Vagina (tissue), 2 donors: ENCODE measurements around the gene CD69. TPM values are rescaled to one million over a fixed set of nuclear protein-coding genes. Genes with fewer than 3 reads are reported as not detected.

Experiments
- DNase-seq, 2 donors: peaks; one replicate each; pipeline ENCODE4 v3.0.0-alpha.2; 2017; ENCODE audit errors: extremely low spot score in 2 of 2
- H3K27ac ChIP-seq: fragments of 200-600 bp; sonication (generic); one replicate; pipeline ENCODE4 v1.5.1; 2019
- H3K27me3 ChIP-seq: fragments of 200-600 bp; sonication (generic); one replicate; pipeline ENCODE4 v1.5.1; 2019
- H3K36me3 ChIP-seq, 2 donors: fragments of 200-600 bp; sonication (generic); one replicate each; pipeline ENCODE4 v1.5.1; 2017 to 2019
- H3K4me1 ChIP-seq: fragments of 200-600 bp; sonication (generic); one replicate; pipeline ENCODE4 v1.5.1; 2019
- H3K4me3 ChIP-seq, 2 donors: fragments of 200-600 bp; sonication (generic); 1 replicate in 1 of 2; 2 replicates in 1 of 2; pipeline ENCODE4 v1.5.1; 2016 to 2019
- H3K9me3 ChIP-seq: fragments of 200-600 bp; sonication (generic); one replicate; pipeline ENCODE4 v1.5.1; 2019
- CTCF ChIP-seq, 3 experiments: fragments of 450-650 bp in 2 of 3; fragments of 200-600 bp in 1 of 3; sonication (generic) in 1 of 3; IDR thresholded peaks; one replicate each; pipeline ENCODE4 v1.5.1; 2017 to 2019; ENCODE audit warnings: antibody characterized with exemption in 3 of 3, mild to moderate bottlenecking in 2 of 3, moderate library complexity in 2 of 3
- POLR2A ChIP-seq, 2 donors: fragments of 450-650 bp; IDR thresholded peaks; one replicate each; pipeline ENCODE4 v1.6.1; 2017; ENCODE audit warnings: antibody characterized with exemption in 2 of 2, mild to moderate bottlenecking in 2 of 2, moderate library complexity in 2 of 2
- POLR2AphosphoS5 ChIP-seq, 2 donors: sonication (generic); formaldehyde crosslinking; IDR thresholded peaks; one replicate each; pipeline ENCODE4 v1.9.0; 2017; ENCODE audit warnings: antibody characterized with exemption in 2 of 2, mild to moderate bottlenecking in 2 of 2, low read depth in 1 of 2; ENCODE audit not compliant: insufficient read depth in 1 of 2
- intact Hi-C: fragments of 100-400 bp; cut with DNase I; formaldehyde crosslinking; loops from one replicate; pipeline ENCODE4 v1.15.1; 2023
- total RNA-seq: library from RNA; depleted of rRNA; stranded (reverse); fragments of >200 nt; gene quantifications from one replicate; pipeline ENCODE4 v1.2.3, GENCODE V29; 2016

Gene CD69
- total RNA-seq, 1 donor from 2014 or later = 28.5 TPM

- peak overlapping the region; percentile 14 for H3K27ac ChIP-seq
- TF ChIP-seq POLR2AphosphoS5 (IDR thresholded peaks at IDR 0.05; ENCODE audit: insufficient read depth in 1 of 2, low read depth in 1 of 2) (no peak), CTCF (IDR thresholded peaks at IDR 0.05) (no peak), POLR2A (IDR thresholded peaks at IDR 0.05) (no peak)
Observed at GRCh38 chr12:9736936-9737705, 23.6 kb downstream of the CD69 start.

DNA sequence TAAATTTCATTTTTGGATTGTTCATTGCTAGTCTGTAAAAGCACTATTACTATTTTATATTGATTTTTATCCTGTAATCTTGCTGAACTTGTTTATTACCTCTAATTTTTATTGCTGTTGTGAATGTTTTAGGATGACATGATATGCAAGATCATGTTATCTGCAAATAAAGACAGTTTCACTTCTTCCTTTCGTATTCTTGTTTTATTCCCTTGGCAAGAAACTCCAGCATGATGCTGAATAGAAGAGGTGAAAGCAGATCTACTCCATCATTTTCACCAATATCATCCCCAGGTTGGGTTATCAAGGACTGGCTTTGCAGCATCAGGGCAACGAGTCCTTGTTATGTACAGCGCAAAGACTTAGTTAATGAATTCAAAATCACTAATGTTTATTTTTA is 25.1 kb downstream of the CD69 start:
- Histone ChIP-seq H3K4me3 (no peak overlapping the region), H3K36me3 (no peaks in the 10 kb centered on the region), H3K9me3 (no peaks in the 10 kb centered on the region), H3K27me3 (no peaks in the 10 kb centered on the region), H3K27ac (no peak overlapping the region), H3K4me1 (no peaks in the 10 kb centered on the region)
- no peak for TF ChIP-seq POLR2A (IDR thresholded peaks at IDR 0.05)
- intact Hi-C loops = no loop called here
- DNase-seq = no peak

More at GRCh38 chr12:9736936-9737705, 23.6 kb downstream of the CD69 start:
- Histone ChIP-seq H3K4me3 (no peak overlapping the region), H3K27me3 (no peaks in the 10 kb centered on the region), H3K36me3 (no peaks in the 10 kb centered on the region), H3K9me3 (no peaks in the 10 kb centered on the region), H3K4me1 (no peaks in the 10 kb centered on the region)
- no peak for DNase-seq
- intact Hi-C loops = no loop called here

DNA sequence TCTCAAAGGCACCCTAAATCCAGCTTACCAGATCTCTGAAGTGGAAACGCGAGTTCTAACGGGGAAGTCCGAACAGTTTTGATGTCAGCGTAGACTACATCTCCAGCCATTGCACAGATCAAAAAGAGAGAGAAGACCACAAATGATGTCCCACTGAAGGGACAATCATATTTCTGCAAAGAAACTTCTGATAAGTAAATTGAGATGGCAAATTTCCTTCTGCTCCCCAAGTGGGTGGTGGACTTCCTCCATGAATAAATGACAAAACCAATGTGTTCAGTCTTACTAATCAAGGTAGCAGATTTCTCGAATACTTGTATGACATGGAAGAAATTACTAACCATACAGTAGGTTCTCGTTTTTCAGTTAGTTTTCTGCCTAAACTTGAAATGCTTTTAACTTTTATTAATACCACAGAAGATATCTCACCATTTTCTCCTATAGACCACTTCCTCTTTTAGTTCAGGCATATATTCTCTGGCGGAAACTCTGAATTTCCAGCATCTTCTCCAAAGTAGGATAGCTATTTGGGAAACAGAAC is 27.7 kb downstream of the CD69 start, which contains the start of gene CLECL1:
Gene CLECL1, minus strand, starts transcription at position 177 of the 541 bp plus-strand sequence.
- no peaks in the 10 kb centered on the region for H3K36me3 ChIP-seq
- no peak for TF ChIP-seq POLR2AphosphoS5 (IDR thresholded peaks at IDR 0.05; ENCODE audit: insufficient read depth in 1 of 2, low read depth in 1 of 2)
- no peak for TF ChIP-seq POLR2A (IDR thresholded peaks at IDR 0.05)
- no peak for TF ChIP-seq CTCF (IDR thresholded peaks at IDR 0.05)
- no peak for DNase-seq
- no peak within 1 kb of the TSS for H3K4me3 ChIP-seq
- H3K27ac ChIP-seq = no peak within 1 kb of the TSS
- intact Hi-C loops = no loop called here
- H3K4me1 ChIP-seq = no peaks in the 10 kb centered on the region
- H3K9me3 ChIP-seq = no peaks in the 10 kb centered on the region
- no peaks in the 10 kb centered on the region for H3K27me3 ChIP-seq

DNA sequence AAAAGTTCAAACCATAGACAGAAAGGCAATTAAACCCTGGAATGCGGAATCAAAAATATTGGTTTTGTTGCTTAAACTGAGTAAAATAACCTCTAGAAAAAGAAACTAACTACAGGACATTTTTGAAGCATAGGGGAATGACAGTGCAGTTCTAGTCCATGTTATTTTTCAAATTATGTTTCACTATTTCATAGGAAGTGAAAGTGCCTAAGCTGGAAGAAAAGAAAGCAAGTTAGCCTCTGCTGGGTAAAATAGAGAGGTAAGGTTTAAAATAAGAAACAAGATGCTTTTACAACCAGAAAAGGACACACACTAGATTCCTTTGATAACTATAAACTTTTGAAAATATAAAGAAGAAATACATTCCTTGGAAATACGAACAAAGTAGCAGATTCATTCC is 28.9 kb downstream of the CD69 start:
- Histone ChIP-seq H3K27me3 (no peaks in the 10 kb centered on the region), H3K4me3 (no peak overlapping the region), H3K4me1 (no peaks in the 10 kb centered on the region), H3K9me3 (no peaks in the 10 kb centered on the region), H3K36me3 (no peaks in the 10 kb centered on the region), H3K27ac (no peak overlapping the region)
- TF ChIP-seq POLR2AphosphoS5 (IDR thresholded peaks at IDR 0.05; ENCODE audit: insufficient read depth in 1 of 2, low read depth in 1 of 2) = no peak
- TF ChIP-seq CTCF (IDR thresholded peaks at IDR 0.05) = no peak
- TF ChIP-seq POLR2A (IDR thresholded peaks at IDR 0.05) = no peak
- DNase-seq = no peak
- intact Hi-C loops = no loop called here

- no peak overlapping the region for H3K27ac ChIP-seq
- no peaks in the 10 kb centered on the region for H3K9me3 ChIP-seq
- TF ChIP-seq POLR2AphosphoS5 (IDR thresholded peaks at IDR 0.05; ENCODE audit: insufficient read depth in 1 of 2, low read depth in 1 of 2) (no peak), POLR2A (IDR thresholded peaks at IDR 0.05) (no peak), CTCF (IDR thresholded peaks at IDR 0.05) (no peak)
- no peak for DNase-seq
- H3K4me1 ChIP-seq = no peaks in the 10 kb centered on the region
- H3K27me3 ChIP-seq = no peaks in the 10 kb centered on the region
- no peaks in the 10 kb centered on the region for H3K36me3 ChIP-seq
- no peak overlapping the region for H3K4me3 ChIP-seq
- intact Hi-C loops = no loop called here
Observed at GRCh38 chr12:9731393-9731792, 29.3 kb downstream of the CD69 start.
